NB4 (cell line): ENCODE measurements around the gene BRI3.

ENCODE experiments used
- MAX ChIP-seq: IDR thresholded peaks from 2 replicates; pipeline ENCODE4 v1.6.1; 2011; ENCODE audit warnings: low read depth, low read length
- POLR2A ChIP-seq: IDR thresholded peaks from 2 replicates; pipeline ENCODE4 v1.6.1; 2011; ENCODE audit warnings: mild to moderate bottlenecking; ENCODE audit not compliant: insufficient read length; ENCODE audit errors: extremely low read depth
- TF ChIP-seq, protein P1 (sequence below): IDR thresholded peaks from one replicate; pipeline ENCODE4 v1.5.1; 2012; ENCODE audit warnings: low read depth, low read length

DNA sequence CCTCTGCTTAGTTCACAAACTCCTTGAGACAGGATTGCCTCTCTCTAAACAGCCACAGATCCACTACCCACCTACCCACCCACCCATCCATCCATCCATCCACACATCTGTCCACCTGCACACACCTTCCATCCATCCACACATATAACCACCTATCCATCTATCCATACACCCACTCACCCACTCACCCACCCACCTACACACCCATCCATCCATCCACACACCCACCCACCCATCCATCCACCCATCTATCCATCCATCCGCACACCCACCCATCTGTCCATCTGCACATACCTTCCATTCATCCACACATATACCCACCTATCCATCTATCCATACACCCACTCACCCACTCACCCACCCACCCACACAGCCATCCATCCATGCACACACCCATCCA, 39.1 kb upstream of the BRI3 start:
- TF ChIP-seq, protein P1, sequence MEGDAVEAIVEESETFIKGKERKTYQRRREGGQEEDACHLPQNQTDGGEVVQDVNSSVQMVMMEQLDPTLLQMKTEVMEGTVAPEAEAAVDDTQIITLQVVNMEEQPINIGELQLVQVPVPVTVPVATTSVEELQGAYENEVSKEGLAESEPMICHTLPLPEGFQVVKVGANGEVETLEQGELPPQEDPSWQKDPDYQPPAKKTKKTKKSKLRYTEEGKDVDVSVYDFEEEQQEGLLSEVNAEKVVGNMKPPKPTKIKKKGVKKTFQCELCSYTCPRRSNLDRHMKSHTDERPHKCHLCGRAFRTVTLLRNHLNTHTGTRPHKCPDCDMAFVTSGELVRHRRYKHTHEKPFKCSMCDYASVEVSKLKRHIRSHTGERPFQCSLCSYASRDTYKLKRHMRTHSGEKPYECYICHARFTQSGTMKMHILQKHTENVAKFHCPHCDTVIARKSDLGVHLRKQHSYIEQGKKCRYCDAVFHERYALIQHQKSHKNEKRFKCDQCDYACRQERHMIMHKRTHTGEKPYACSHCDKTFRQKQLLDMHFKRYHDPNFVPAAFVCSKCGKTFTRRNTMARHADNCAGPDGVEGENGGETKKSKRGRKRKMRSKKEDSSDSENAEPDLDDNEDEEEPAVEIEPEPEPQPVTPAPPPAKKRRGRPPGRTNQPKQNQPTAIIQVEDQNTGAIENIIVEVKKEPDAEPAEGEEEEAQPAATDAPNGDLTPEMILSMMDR: no peak
- TF ChIP-seq POLR2A: no peak
- no peak for TF ChIP-seq MAX
